ENCODE data around the gene MAP4.
A peak's percentile ranks its signal among the peaks of the same experiment; 100 is the strongest.

MAP4 gene

DNA sequence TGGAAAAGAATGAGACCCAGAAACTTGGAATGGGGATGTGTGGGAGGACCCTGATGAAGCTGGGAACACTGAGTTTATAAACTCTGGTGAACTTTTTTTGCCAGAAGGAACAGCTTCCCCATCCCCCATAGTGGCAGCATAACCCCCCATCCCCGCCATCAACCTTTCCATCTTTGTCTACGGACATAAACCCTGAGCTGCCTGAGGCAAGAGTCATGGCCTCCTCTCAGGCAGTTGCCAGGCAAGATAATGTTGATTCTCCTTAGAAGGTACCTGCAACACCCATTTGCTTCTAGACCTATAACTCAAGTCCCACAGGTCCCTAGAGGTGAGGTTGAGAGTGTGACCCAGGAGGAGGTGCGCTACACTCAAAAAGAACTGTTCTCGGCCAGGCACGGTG lies 11.5 kb downstream of the MAP4 start:
- TF ChIP-seq POLR2A (IDR thresholded peaks at IDR 0.05; ENCODE audit: low read length) (no peak), GATA1 (IDR thresholded peaks at IDR 0.05; ENCODE audit: low read depth, low read length) (no peak)
- DNase-seq, result no peak

DNA sequence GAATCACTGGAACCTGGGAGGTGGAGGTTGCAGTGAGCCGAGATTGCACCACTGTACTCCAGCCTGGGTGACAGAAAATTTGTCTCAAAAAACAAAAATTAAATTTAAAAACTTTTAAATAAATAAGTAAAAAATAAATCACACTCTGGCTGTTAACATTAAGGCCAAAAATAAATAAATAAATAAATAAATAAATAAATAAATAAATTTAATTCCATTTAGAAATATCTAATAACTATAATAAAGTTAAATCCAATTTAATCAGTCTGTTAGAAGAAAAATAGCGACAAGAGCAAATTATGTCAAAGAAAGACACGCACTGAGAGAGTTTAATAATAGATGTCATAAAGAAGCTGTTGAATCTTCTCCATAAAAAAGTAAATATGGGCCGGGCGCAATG lies 13.4 kb downstream of the MAP4 start:
- DNase-seq, result no peak
- TF ChIP-seq POLR2A (IDR thresholded peaks at IDR 0.05; ENCODE audit: low read length), result no peak
- no peak for TF ChIP-seq GATA1 (IDR thresholded peaks at IDR 0.05; ENCODE audit: low read depth, low read length)

DNA sequence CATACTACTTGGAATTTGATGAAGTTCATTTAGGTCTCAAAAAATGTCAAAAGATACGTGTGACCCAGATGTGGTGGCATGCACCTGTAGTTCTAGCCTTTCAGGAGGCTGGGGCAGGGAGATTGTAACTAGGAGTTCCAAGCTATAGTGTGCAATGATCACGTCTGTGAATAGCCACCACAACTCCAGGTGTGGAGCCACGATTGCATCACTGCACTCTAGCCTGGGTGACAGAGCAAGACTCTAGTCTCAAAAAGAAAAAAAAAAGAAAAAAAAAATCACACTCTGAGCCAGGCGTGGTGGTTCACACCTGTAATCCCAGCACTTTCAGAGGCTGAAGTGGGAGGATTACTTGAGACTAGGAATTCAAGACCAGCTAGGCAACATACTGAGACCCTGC lies 14.2 kb downstream of the MAP4 start:
- TF ChIP-seq POLR2A (IDR thresholded peaks at IDR 0.05; ENCODE audit: low read length), result no peak
- no peak for TF ChIP-seq GATA1 (IDR thresholded peaks at IDR 0.05; ENCODE audit: low read depth, low read length)
- no peak for DNase-seq

DNA sequence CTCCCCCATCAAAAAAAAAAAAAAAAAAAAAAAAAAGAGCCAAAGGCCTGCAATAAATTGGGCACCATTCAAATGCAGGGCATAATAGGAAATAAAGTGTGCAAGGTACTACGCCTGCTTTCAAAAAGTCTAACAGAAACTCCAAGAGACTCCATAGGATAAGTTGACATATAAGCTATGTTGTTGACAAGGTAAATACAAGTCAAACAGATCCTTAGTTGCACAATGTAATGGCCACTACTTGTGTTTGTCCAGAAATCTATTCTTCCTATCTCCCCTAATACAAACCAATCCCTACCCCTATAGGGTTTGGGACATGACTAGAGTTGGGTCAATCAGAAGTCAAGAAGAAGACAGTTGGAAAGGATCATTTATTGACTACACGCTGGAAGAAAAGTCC lies 16.0 kb downstream of the MAP4 start:
- TF ChIP-seq POLR2A (IDR thresholded peaks at IDR 0.05; ENCODE audit: low read length) (no peak), GATA1 (IDR thresholded peaks at IDR 0.05; ENCODE audit: low read depth, low read length) (no peak)
- DNase-seq, result no peak

DNA sequence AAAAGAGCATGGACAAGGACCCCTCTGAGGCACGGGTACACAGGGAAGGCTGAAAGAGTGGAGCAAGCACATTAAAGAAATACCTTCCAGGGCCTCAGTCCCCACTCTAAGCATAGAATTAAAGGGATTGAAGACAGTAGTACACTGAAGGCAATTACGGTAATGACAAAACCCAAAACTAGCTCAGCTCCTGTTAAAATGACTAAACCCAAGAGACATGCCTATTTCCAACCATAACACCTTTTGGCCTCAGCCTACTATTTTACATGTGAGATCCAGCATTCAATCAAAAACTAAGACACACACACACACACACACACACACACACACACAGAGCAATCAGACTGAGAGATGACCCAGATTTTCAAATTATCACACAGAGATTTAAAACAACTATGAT lies 19.8 kb downstream of the MAP4 start:
- TF ChIP-seq GATA1 (IDR thresholded peaks at IDR 0.05; ENCODE audit: low read depth, low read length), result no peak
- TF ChIP-seq POLR2A (IDR thresholded peaks at IDR 0.05; ENCODE audit: low read length), result no peak
- DNase-seq, result no peak

DNA sequence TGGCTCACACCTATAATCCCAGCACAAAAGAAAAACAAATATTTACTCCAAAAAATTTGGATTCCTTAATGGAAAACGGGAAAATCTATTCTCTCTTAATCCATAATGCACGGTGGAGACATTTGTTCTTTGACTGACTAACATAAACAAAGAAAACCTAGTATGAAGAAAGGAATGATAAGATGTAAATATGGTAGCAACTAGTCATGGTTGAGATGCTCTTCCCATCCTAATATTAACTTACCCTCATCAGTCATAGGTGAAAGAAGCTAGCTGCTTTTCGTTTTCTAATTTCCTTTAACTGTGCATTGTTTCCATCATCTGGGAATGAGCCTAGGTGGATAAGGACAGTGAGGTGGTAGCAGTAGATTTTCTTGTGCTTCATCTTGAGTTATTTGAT lies 22.0 kb downstream of the MAP4 start:
- TF ChIP-seq POLR2A (IDR thresholded peaks at IDR 0.05; ENCODE audit: low read length) (no peak), GATA1 (IDR thresholded peaks at IDR 0.05; ENCODE audit: low read depth, low read length) (no peak)
- DNase-seq, result no peak

DNA sequence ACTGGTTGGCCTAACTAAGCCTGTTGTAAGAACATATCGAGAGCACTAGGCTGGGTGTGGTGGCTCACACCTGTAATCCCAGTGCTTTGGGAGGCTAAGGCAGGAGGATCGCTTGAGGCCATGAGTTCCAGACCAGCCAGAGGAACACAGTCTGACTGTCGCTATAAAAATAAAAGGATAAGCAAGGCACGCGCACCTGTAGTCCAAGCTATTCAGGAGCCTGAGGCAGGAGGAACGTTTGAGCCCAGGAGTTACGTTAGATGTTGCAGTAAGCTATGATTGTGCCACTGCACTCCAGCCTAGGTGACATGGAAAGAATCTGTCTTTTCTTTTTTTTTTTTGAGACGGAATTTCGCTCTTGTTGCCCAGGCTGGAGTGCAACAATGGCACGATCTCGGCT lies 24.9 kb downstream of the MAP4 start:
- TF ChIP-seq POLR2A (IDR thresholded peaks at IDR 0.05; ENCODE audit: low read length) (no peak), GATA1 (IDR thresholded peaks at IDR 0.05; ENCODE audit: low read depth, low read length) (no peak)
- DNase-seq, result no peak

DNA sequence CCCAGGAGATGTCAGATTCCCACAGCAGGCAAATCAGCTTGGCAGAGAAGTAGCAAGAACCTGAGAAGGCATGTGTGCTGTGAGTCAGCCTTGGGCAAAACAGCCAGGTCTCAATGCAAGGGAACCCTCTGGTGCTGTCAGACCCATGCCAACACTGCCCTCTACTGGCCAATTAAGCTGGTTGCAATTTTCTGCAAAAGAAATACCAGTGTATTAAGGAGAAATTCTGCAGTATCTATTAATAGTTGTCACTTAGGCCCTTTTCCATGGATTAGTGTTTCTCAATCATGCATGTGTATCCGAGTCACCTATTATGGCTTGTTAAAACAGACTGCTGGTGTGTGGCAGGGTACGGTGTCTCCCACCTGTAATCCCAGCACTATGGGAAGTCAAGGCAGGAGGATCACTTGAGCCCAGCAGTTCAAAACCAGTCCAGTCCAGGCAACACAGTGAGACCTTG lies 26.2 kb downstream of the MAP4 start:
- TF ChIP-seq POLR2A (IDR thresholded peaks at IDR 0.05; ENCODE audit: low read length) (no peak), GATA1 (IDR thresholded peaks at IDR 0.05; ENCODE audit: low read depth, low read length) (no peak)
- peak; percentile 85 to 92 for DNase-seq

DNA sequence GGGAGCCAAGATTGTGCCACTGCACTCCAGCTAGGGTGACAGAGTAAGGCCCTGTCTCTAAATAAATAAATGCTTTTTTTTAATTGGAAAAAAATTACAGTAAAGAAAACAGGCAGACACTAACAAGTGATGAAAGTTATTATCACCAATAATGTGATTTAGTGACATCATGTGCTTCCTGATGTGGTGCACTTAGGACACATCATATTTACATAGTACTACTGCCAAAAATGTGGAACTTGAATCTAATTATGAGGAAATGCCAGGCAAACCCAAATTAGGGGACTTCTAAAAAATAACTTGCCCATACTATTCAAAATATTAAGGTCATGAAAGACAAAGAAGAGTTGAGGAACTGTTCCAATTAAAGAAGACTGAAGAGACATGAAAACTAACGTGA lies 30.8 kb downstream of the MAP4 start:
- TF ChIP-seq GATA1 (IDR thresholded peaks at IDR 0.05; ENCODE audit: low read depth, low read length) (no peak), POLR2A (IDR thresholded peaks at IDR 0.05; ENCODE audit: low read length) (no peak)
- no peak for DNase-seq

DNA sequence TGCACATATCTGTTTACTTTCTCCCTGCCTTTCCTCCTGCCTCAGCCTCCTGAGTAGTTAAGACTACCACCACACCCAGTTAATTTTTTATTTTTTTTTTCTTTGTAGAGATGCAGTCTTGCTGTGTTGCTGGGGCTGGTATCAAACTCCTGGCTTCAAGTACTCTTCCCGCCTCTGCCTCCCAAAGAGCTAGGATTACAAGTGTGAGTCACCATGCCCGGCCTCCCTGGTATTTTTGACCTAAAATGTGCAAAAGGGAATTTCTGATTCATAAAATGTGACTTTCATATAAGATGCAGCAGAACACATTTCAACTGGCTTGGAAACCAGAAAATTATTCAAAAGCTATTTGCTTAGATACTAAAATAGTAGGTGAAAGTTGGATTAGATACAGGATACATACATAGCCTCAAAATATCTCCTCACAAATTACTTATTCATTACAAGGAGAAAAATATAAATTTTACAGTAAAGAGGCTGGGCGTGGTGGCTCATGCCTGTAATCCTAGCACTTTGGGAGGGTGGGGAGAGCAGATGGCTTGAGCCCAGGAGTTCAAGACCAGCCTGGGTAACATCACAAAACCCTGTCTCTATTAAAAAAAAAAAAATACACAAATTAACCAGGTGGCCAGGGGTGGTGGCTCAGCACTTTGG lies 32.0 kb downstream of the MAP4 start:
- no peak for TF ChIP-seq POLR2A (IDR thresholded peaks at IDR 0.05; ENCODE audit: low read length)
- no peak for TF ChIP-seq GATA1 (IDR thresholded peaks at IDR 0.05; ENCODE audit: low read depth, low read length)
- DNase-seq, result no peak

DNA sequence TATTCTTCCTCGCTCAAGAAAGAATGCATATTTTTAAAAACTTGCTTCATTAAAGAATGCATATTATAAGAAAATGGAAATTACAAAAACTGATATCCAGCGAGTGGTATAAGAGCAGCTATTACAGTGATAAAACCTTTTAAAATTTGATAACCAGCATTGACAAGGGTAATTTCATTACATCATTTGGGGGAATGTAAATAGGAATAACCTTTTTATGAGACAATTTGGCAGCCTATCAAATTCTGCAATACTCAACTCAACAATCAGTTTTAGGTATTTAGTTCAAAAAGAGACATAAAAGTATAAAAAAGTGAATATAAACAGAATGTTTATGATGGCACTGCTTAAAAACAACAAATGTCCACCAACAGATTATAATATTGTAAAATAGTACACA lies 35.4 kb downstream of the MAP4 start:
- no peak for TF ChIP-seq GATA1 (IDR thresholded peaks at IDR 0.05; ENCODE audit: low read depth, low read length)
- TF ChIP-seq POLR2A (IDR thresholded peaks at IDR 0.05; ENCODE audit: low read length), result no peak
- DNase-seq, result no peak

DNA sequence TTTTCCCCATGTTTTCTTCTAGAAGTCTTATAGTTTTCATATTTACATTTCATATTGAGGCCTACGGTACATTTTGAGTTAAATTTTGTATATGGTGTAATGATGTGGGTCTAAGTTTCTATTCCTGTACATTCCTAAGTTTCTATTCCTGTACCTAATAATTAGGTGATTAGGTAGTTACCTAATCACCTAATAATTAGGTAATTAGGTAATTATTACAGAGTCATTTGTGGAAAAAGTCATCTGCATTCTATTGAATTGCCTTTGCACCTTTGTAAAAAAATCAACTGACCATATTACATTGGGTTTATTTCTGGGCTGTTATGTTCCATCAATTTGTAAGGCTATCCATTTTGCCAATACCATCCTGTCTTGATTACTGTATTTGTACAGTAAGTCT lies 37.1 kb downstream of the MAP4 start:
- TF ChIP-seq POLR2A (IDR thresholded peaks at IDR 0.05; ENCODE audit: low read length), result no peak
- DNase-seq, result no peak

DNA sequence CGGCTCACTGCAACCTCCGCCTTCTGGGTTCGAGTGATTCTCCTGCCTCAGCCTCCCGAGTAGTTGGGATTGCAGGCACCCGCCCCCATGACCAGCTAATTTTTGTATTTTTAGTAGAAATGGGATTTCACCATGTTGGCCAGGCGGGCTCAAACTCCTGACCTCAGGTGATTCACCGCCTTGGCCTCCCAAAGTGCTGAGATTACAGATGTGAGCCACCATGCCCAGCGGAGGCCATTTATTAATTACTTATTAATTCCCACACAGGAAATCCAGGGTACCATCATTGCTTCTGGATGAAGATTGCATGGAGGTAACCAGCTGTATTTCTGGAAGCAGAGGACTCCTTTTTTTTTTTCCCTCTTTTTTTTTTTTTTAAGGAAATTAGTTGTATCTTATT lies 37.8 kb downstream of the MAP4 start:
- no peak for DNase-seq
- no peak for TF ChIP-seq GATA1 (IDR thresholded peaks at IDR 0.05; ENCODE audit: low read depth, low read length)
- no peak for TF ChIP-seq POLR2A (IDR thresholded peaks at IDR 0.05; ENCODE audit: low read length)

DNA sequence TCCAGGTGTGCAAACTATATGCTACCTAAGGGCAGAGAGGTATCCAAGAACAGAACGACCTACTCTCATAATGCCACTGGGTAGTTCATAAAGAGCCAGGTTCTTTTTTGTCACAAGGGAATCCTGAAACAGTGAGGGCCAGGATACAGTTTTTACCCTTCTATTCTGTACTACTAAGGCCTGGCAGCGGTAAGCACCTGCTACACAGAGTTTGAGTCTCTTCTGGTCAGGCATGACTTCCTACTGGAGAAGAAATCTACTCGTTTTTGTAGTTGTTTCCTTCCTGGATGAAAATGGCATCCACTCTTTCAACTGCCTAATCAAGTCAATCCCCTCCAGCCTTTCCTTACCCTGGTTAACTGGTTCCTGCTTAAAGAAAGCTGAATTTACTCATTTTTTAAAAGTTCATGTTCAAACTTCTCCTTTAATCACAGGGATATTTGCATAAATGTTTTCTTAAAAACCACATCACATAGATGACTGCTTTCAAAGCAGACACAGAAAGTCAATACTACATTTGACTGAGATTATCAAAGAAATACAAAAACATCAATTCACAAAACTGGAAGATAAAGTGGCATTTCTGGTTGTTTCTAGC lies 40.0 kb downstream of the MAP4 start:
- no peak for TF ChIP-seq GATA1 (IDR thresholded peaks at IDR 0.05; ENCODE audit: low read depth, low read length)
- no peak for TF ChIP-seq POLR2A (IDR thresholded peaks at IDR 0.05; ENCODE audit: low read length)
- DNase-seq, result no peak

DNA sequence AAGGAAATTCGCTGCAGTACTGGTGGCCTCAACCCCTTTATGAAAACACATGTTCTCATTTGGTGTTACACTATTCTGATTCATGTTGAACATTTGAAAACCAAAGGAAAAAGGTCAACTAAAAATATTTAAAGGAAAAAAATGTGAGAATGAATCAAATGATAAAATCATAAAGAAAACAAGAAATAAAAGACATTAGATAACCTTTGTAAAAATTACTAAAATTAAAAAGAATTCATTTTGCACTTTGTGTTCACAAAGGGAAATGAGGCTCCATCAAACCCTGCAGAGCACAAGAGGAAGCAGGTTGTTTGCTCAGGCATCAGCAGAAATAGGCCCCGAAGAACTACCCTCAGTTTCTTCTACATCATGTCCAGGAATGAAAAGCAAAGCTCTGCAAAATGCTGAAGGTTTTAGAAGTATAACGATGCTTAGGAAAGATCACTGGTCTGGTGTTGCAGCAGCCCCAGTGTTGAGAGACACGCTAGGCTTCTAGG lies 41.2 kb downstream of the MAP4 start:
- no peak for DNase-seq

More for the DNA sequence above, 41.2 kb downstream of the MAP4 start:
- TF ChIP-seq GATA1 (IDR thresholded peaks at IDR 0.05; ENCODE audit: low read depth, low read length), result no peak
- no peak for TF ChIP-seq POLR2A (IDR thresholded peaks at IDR 0.05; ENCODE audit: low read length)

All from erythroblast (primary cell).